HG03442 (cell line): Measurements from ENCODE around the gene KRTAP5-1.
A peak's percentile ranks its signal among the peaks of the same experiment; 100 is the strongest.

Experiments
- ATAC-seq: cut with Tn5 transposase; IDR thresholded peaks from one replicate; pipeline ENCODE4 v1.9.1; 2021; ENCODE audit warnings: mild to moderate bottlenecking, moderate library complexity; ENCODE audit not compliant: unreplicated experiment

The KRTAP5-1 gene

GRCh38 chr11:1573077-1573902 lies 11.8 kb downstream of the KRTAP5-1 start:
- no peak for ATAC-seq

DNA sequence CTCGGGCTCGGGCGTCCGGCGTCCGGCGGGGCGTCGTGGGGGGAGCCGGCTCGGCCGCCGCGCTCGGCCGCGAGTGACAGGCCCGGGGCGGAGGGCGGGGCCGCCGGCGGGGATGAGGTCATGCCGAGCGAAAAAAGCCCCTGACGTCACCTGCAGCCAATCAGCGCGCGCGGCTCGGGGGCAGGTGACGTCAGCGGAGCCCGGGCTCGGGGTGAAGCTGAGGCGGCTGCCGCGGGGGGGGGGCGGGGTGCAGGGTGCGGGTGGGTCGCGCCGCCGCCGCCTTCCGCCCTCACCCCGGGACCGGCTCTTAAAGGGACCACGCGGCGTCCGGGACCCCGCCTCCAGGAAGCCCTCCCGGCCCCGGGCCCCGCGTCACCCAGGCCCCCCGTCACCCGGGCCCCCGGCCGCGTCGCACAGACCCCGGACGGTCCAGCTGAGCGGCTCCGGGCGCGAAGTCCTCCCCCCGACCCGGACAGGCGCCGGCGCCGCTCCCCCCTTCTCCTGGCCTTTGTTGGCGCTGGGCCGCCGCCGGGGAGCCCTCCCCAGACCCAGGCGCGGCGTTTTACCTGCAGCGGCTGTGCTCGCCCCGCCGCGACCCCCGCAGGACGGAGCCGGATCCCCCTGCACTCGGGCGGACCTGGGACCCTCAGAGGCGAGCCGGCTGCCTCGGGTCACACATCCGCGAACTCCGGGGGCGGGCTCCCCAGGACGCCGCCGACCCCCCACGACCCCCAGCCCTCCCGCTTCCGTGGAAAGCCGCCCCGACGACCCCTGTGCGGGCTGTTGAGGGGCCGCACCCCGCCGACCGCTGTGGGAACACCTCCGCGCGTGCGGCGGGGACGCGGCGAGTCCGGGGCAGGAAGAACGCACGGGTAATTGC lies 12.6 kb downstream of the KRTAP5-1 start, which contains the start of gene DUSP8:
Gene DUSP8 (minus strand): TSS at position 75 of the 880 bp plus-strand sequence. CDS start 6,445 bp downstream, outside the sequence.
- peak; percentile 50 for ATAC-seq

DNA sequence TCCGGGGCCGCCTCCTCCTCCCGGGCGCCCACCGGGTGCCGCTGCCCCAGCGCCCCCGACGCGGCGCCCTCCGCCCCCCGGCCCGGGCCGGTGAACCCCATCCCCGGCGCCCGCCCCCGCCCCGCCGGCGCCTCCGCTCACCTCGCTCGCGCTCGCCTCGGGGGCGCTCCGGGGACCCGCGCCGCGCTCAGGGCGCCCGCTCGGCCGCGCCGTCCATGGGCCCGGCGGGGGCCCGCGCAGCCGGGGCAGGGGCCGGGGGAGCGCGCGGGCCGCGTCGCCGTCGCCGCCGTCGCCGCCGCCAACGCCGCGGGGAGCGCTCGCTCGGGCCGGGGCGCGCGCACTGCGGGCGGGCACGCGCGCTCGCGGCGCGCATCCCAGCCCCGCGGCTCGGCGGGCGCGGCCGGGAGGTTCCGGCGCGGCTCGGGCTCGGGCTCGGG lies 13.3 kb downstream of the KRTAP5-1 start:
- peak; percentile 2 for ATAC-seq

- ATAC-seq = no peak
Observed at GRCh38 chr11:1570896-1571759, 14.0 kb downstream of the KRTAP5-1 start.

- no peak for ATAC-seq
Observed at GRCh38 chr11:1570531-1570895, 14.6 kb downstream of the KRTAP5-1 start.

GRCh38 chr11:1570001-1570453 lies 15.1 kb downstream of the KRTAP5-1 start:
- no peak for ATAC-seq

GRCh38 chr11:1569251-1569780 lies 15.8 kb downstream of the KRTAP5-1 start:
- no peak for ATAC-seq

GRCh38 chr11:1568441-1568911 lies 16.6 kb downstream of the KRTAP5-1 start:
- no peak for ATAC-seq

GRCh38 chr11:1567721-1568100 lies 17.4 kb downstream of the KRTAP5-1 start:
- ATAC-seq = no peak

GRCh38 chr11:1567052-1567720 lies 17.9 kb downstream of the KRTAP5-1 start:
- ATAC-seq = no peak

DNA sequence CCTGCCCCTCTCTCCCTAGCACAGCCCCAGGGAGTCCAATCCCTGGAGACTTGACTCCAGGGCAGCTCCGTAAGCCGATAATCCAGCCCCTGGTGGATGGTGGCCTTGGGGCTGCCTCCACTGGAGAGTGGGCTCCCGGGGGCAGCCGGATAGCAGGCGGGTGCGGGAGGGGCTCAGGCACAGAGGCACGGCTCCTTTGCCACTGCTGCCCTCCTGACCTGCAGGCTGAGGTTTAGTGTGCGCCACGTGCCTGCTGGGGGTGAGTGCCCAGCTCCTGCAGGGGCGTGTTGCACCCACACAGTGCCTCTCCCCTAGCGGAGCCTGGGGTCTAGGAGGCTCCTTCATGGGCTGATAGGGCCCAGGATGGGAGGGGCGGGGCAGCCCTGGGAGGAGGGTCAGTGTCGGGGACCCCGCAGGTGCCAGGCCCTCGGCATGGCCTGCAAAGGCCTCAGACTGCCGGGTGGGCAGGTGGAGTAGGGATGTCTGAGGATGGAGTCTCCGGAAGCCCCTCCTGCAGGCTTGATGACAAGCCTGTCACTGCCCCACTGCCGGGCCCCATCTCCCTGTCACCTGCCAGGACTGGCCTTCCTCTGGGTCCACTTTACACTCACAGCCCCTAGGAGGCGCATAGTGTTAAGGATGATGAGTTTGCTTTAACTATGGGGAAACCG lies 18.6 kb downstream of the KRTAP5-1 start:
- no peak for ATAC-seq

GRCh38 chr11:1565904-1566247 lies 19.2 kb downstream of the KRTAP5-1 start:
- no peak for ATAC-seq

GRCh38 chr11:1565173-1565903 lies 19.7 kb downstream of the KRTAP5-1 start:
- no peak for ATAC-seq

DNA sequence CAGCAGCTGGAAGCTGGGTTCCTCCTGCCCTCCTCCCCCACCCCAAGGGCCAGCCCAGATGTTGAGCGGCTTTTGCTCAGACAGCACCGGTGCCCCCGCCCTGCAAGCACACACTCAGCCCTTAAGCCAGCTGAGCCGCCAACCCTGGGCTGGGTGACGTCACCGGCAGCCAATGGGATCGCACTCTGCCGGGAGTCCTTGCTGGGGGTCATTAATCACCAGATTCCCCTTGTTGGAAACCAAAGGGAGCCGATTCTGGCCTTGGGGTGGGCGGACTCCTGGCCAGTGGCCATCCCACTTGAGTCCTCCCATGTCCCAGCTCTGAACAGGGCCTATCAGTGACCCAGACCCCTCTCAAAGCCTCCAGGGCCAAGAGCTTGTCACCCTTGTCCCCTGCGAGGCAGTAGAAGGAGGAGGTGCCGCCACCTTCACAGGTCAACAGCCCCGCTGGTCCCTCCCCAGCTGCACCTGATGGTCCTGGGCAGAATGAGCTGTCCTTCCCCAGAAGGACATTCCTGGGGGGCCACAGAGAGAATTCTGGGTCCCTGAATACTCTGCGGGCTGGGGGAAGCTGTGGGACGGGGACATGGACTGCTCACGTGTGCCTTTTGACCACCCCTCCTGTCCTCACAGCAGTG lies 20.4 kb downstream of the KRTAP5-1 start:
- no peak for ATAC-seq

GRCh38 chr11:1563697-1564534 lies 21.2 kb downstream of the KRTAP5-1 start:
- ATAC-seq = no peak

- ATAC-seq = no peak
Observed at GRCh38 chr11:1563149-1563638, 21.9 kb downstream of the KRTAP5-1 start.

DNA sequence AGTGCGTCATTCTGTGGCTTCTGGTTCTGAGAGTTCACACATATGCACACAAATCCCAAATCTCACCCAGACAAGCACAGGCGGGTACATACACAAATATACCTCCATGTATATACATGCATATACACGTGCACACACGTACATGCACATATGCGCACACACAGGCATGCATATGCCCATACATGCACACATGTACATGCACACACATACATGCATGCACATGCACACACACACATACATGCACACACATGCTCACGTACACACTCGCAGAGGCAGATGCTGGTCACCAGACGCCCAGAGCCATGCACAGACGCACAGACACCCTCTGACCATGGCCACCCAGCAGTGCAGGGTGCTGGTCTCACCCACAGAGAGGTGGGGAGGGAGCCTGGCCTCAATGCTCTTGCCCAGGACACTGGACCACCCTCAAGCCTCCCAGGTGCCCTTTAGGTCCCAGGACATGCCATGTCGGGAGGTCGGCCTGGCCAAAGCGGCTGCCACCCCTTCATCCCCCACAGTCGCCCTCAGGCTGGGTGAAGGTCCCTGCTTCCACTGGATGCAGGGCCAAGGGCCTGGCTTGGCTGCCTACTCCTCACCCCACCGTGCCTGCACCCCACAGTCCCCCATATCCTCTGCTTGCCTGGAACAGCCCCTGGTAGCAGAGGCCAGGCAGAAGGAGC lies 22.5 kb downstream of the KRTAP5-1 start:
- ATAC-seq = no peak
